NK-92 treated with Interleukin-12 subunit alpha and Interleukin-12 subunit beta, amount 100 ng/mL, for 24 hours (cell line): ENCODE results near the gene XYLT2.
"Not testable (repeated sequence)": the region's sequence is repeated elsewhere in the genome, so short reads cannot be mapped to it uniquely, and the experiment has no call there.

Source experiments
- DNase-seq: peaks from one replicate; lab custom pipeline; 2025; lab: John Stamatoyannopoulos, UW

Gene XYLT2

GRCh38 chr17:50345432-50346312 lies at the start of gene XYLT2:
Gene XYLT2 (plus strand): TSS chr17:50346126. CDS start chr17:50346141, 15 bp downstream.
- DNase-seq: peak; percentile 78

GRCh38 chr17:50297407-50297865 lies 48.5 kb upstream of the XYLT2 start:
- DNase-seq: peak; percentile 61

- DNase-seq: no peak
These were observed 47.9 kb upstream of the XYLT2 start for GRCh38 chr17:50298018-50298417.

GRCh38 chr17:50299776-50300175 lies 46.1 kb upstream of the XYLT2 start:
- DNase-seq: no peak

- not testable (repeated sequence) for DNase-seq
These were observed 45.1 kb upstream of the XYLT2 start for GRCh38 chr17:50300824-50301223.

GRCh38 chr17:50301891-50302584 lies 43.9 kb upstream of the XYLT2 start:
- DNase-seq: no peak

GRCh38 chr17:50303051-50303450 lies 42.9 kb upstream of the XYLT2 start:
- DNase-seq: no peak

- DNase-seq: no peak
These were observed 42.3 kb upstream of the XYLT2 start for GRCh38 chr17:50303596-50303995.

GRCh38 chr17:50304781-50305404 lies 41.0 kb upstream of the XYLT2 start:
- no peak for DNase-seq

GRCh38 chr17:50307654-50308053 lies 38.3 kb upstream of the XYLT2 start:
- no peak for DNase-seq

- no peak for DNase-seq
These were observed 37.3 kb upstream of the XYLT2 start for GRCh38 chr17:50308666-50309065.

GRCh38 chr17:50310455-50311111 lies 35.3 kb upstream of the XYLT2 start:
- no peak for DNase-seq

GRCh38 chr17:50311112-50311460 lies 34.8 kb upstream of the XYLT2 start:
- DNase-seq: no peak

GRCh38 chr17:50311483-50311882 lies 34.4 kb upstream of the XYLT2 start:
- no peak for DNase-seq

- no peak for DNase-seq
These were observed 33.6 kb upstream of the XYLT2 start for GRCh38 chr17:50312308-50312707.

- DNase-seq: no peak
These were observed 31.4 kb upstream of the XYLT2 start for GRCh38 chr17:50314456-50315011.

GRCh38 chr17:50316016-50316587 lies 29.8 kb upstream of the XYLT2 start:
- DNase-seq: no peak

- DNase-seq: not testable (repeated sequence)
These were observed 29.3 kb upstream of the XYLT2 start for GRCh38 chr17:50316660-50317059.

GRCh38 chr17:50317121-50317520 lies 28.8 kb upstream of the XYLT2 start:
- no peak for DNase-seq

GRCh38 chr17:50318501-50319285 lies 27.2 kb upstream of the XYLT2 start:
- DNase-seq: no peak
